Measurements from ENCODE around the gene SPP2.
A peak's percentile ranks its signal among the peaks of the same experiment; 100 is the strongest.

The SPP2 gene

GRCh38 chr2:234050455-234051135, at the start of gene SPP2:
SPP2 (plus strand) TSS chr2:234050702; CDS start chr2:234050787, 85 bp downstream.
- ATAC-seq (replicated peaks) (no peak), DNase-seq (no peak)
- H3K4me1 Mint-ChIP-seq = no peaks in the 10 kb centered on the region
- H3K27ac Mint-ChIP-seq = no peak within 1 kb of the TSS
- no peaks in the 10 kb centered on the region for H3K9me3 Mint-ChIP-seq
- peaks cover 46 to 53% of the 10 kb centered on the region in 2 donors for H3K27me3 Mint-ChIP-seq
- H3K36me3 Mint-ChIP-seq = no peaks in the 10 kb centered on the region
- no peak within 1 kb of the TSS for H3K4me3 Mint-ChIP-seq

- no peak overlapping the region for H3K27ac Mint-ChIP-seq
- H3K9me3 Mint-ChIP-seq = no peaks in the 10 kb centered on the region
- no peak overlapping the region for H3K4me3 Mint-ChIP-seq
- DNase-seq (no peak), ATAC-seq (replicated peaks) (no peak)
- peaks cover 40 to 53% of the 10 kb centered on the region in 2 donors for H3K27me3 Mint-ChIP-seq
- H3K36me3 Mint-ChIP-seq = no peaks in the 10 kb centered on the region
- peaks cover 2 to 10% of the 10 kb centered on the region in 2 donors for H3K4me1 Mint-ChIP-seq
These were observed 48.9 kb upstream of the SPP2 start for GRCh38 chr2:234001380-234002160.

GRCh38 chr2:234002281-234002680, 48.2 kb upstream of the SPP2 start:
- Mint-ChIP-seq H3K4me1 (peaks cover 2 to 8% of the 10 kb centered on the region in 2 donors), H3K9me3 (no peaks in the 10 kb centered on the region)
- DNase-seq = no peak

DNA sequence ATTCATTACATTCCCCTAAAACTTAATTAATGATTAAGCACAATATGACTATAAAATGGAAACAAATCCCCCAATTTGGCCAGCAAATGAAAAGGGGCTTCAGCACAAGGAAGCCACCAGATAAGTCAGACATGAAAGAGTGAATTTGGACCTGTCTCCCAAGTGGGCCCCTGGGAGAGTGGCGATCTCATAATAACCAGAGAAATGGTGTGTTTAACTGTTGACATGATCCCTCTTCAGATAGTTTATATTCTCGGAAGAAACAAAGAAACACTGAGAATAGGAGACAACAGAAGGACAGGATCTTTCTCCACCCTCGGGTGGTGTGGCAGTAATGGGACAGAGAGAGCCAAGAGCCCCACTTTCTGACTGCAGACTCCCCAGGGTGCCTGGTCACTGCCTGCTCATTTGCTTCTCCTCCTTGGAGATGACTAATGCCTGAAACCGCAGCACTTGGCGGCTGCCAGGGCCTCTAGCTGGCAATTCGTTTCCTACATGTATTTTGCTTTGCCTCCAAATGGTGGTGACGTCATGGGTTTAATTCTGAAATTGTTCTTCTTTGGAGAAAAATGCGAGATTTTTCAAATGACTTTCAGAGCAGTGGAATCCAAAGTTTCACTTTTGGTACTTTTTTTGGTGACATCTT, 46.4 kb upstream of the SPP2 start:
- Mint-ChIP-seq H3K4me3 (no peak overlapping the region), H3K4me1 (peaks cover 2 to 8% of the 10 kb centered on the region in 2 donors), H3K27me3 (peaks cover 38 to 57% of the 10 kb centered on the region in 2 donors), H3K36me3 (no peaks in the 10 kb centered on the region), H3K27ac (no peak overlapping the region), H3K9me3 (no peaks in the 10 kb centered on the region)
- peak in 1 of 2 donors; percentile 51 for ATAC-seq (replicated peaks)
- no peak for DNase-seq

More at GRCh38 chr2:234002281-234002680, 48.2 kb upstream of the SPP2 start:
- ATAC-seq (replicated peaks) = no peak
- H3K36me3 Mint-ChIP-seq = no peaks in the 10 kb centered on the region
- H3K4me3 Mint-ChIP-seq = no peak overlapping the region
- peaks cover 38 to 48% of the 10 kb centered on the region in 2 donors for H3K27me3 Mint-ChIP-seq
- H3K27ac Mint-ChIP-seq = no peak overlapping the region

DNA sequence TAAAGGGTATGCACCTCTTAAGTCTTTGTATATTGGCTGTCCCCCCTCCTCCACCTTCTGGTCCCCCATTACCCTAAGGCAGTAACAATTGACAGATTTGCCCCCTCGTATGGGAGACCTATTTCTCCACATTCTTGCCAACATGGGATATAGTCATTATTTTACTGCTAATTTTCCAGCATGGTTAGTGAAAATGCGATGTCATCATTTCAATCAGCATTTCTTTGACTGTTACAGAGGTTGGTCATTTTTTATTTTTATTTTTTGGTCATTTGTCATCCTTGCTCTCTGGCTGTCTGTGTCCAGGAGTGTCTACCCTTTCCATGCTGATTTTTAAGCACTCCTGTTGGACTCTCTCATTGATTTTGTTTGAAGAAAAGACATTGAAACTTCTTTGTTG, 45.4 kb upstream of the SPP2 start:
- H3K4me3 Mint-ChIP-seq = no peak overlapping the region
- no peaks in the 10 kb centered on the region for H3K36me3 Mint-ChIP-seq
- no peak for ATAC-seq (replicated peaks)
- DNase-seq = no peak
- no peaks in the 10 kb centered on the region for H3K9me3 Mint-ChIP-seq
- peaks cover 2 to 8% of the 10 kb centered on the region in 2 donors for H3K4me1 Mint-ChIP-seq
- peaks cover 46 to 67% of the 10 kb centered on the region in 2 donors for H3K27me3 Mint-ChIP-seq
- no peak overlapping the region for H3K27ac Mint-ChIP-seq

GRCh38 chr2:234006501-234006900, 44.0 kb upstream of the SPP2 start:
- Mint-ChIP-seq H3K4me1 (peaks cover 0 to 3% of the 10 kb centered on the region in 2 donors), H3K36me3 (no peaks in the 10 kb centered on the region), H3K4me3 (no peak overlapping the region)

GRCh38 chr2:234014427-234014826, 36.1 kb upstream of the SPP2 start:
- Mint-ChIP-seq H3K9me3 (no peaks in the 10 kb centered on the region), H3K4me1 (no peaks in the 10 kb centered on the region), H3K27ac (no peak overlapping the region), H3K4me3 (no peak overlapping the region), H3K36me3 (no peaks in the 10 kb centered on the region), H3K27me3 (peaks cover 33 to 53% of the 10 kb centered on the region in 2 donors)
- DNase-seq (no peak), ATAC-seq (replicated peaks) (no peak)

More at GRCh38 chr2:234006501-234006900, 44.0 kb upstream of the SPP2 start:
- no peak for DNase-seq
- Mint-ChIP-seq H3K27ac (no peak overlapping the region), H3K27me3 (peaks cover 50 to 70% of the 10 kb centered on the region in 2 donors), H3K9me3 (no peaks in the 10 kb centered on the region)
- no peak for ATAC-seq (replicated peaks)

DNA sequence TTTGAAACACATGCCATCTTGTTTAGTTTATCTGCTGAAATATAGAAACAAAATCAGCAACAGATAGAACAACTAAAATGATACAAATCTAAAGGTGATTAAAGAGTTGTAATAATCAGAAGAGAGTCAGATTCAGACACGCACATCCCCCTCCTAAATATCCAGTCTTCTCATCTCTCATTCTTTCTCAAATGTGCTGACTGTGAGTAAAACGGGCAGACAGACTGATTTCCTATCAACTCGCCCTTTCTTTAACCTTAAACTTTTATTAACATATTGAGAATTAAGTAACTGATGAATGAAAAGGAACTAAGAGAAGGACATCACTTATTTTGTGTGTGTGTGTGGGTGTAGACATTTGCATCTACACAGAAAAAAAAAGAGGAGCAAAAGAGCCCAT, 34.6 kb upstream of the SPP2 start:
- Mint-ChIP-seq H3K4me3 (no peak overlapping the region), H3K27ac (no peak overlapping the region), H3K27me3 (peaks cover 27 to 49% of the 10 kb centered on the region in 2 donors), H3K4me1 (no peaks in the 10 kb centered on the region), H3K9me3 (no peaks in the 10 kb centered on the region), H3K36me3 (no peaks in the 10 kb centered on the region)
- DNase-seq (no peak), ATAC-seq (replicated peaks) (no peak)

- peaks cover 0 to 4% of the 10 kb centered on the region in 2 donors for H3K9me3 Mint-ChIP-seq
- no peak overlapping the region for H3K27ac Mint-ChIP-seq
- H3K27me3 Mint-ChIP-seq = peaks cover 27 to 40% of the 10 kb centered on the region in 2 donors
- ATAC-seq (replicated peaks) = no peak
- H3K4me3 Mint-ChIP-seq = no peak overlapping the region
- peaks cover 0 to 5% of the 10 kb centered on the region in 2 donors for H3K36me3 Mint-ChIP-seq
- no peak for DNase-seq
- H3K4me1 Mint-ChIP-seq = peaks cover 0 to under 1% of the 10 kb centered on the region in 2 donors
These were observed 30.6 kb upstream of the SPP2 start for GRCh38 chr2:234019896-234020295.

DNA sequence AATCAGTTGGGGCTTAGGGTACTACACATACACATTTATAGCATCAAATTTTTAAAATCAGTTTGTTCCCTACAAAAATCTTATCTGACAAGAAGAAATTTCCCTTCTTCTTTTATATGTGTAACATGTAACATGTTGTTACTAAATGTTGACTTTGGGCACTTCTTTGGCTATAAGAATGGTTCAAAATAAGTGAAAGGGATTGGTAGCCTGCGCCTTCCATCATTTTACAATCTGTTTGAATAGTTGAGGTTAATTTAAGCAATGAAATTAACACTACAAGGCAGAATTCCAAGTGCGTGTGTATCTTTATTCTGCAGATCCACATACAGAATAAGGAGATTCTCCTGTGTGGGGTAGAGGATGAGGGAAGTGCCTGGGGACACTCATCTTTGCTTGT, 30.2 kb upstream of the SPP2 start:
- Mint-ChIP-seq H3K4me3 (no peak overlapping the region), H3K27me3 (peaks cover 24 to 38% of the 10 kb centered on the region in 2 donors), H3K27ac (no peak overlapping the region), H3K9me3 (peaks cover 0 to 4% of the 10 kb centered on the region in 2 donors), H3K36me3 (peaks cover 0 to 5% of the 10 kb centered on the region in 2 donors), H3K4me1 (peaks cover 0 to 5% of the 10 kb centered on the region in 2 donors)
- ATAC-seq (replicated peaks) (no peak), DNase-seq (no peak)

- Mint-ChIP-seq H3K27me3 (peaks cover 22 to 27% of the 10 kb centered on the region in 2 donors), H3K36me3 (peaks cover 0 to 5% of the 10 kb centered on the region in 2 donors), H3K27ac (peak overlapping the region; percentile 31), H3K4me1 (peaks cover 6 to 19% of the 10 kb centered on the region in 2 donors), H3K9me3 (peaks cover 0 to 4% of the 10 kb centered on the region in 2 donors), H3K4me3 (no peak overlapping the region)
- ATAC-seq (replicated peaks) (no peak), DNase-seq (no peak)
These were observed 28.1 kb upstream of the SPP2 start for GRCh38 chr2:234022424-234022823.

DNA sequence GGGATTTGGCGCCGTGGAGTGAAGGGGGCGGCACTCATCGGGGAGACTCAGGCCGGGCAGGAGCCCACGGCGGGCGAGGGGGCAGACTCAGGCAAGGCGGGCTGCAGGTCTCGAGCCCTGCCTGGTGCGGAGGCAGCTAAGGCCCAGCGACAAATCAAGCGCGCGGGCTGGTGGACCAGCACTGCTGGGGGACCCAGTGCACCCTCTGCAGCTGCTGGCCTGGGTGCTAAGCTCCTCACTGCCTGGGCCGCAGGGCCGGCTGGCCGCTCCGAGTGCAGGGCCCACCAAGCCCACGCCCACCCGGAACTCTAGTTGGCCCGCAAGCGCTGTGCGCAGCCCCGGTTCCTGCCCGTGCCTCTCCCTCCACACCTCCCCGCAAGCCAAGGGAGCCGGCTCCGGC, 26.2 kb upstream of the SPP2 start:
- H3K4me1 Mint-ChIP-seq = peaks cover 6 to 19% of the 10 kb centered on the region in 2 donors
- no peak overlapping the region for H3K27ac Mint-ChIP-seq
- no peak overlapping the region for H3K4me3 Mint-ChIP-seq
- H3K27me3 Mint-ChIP-seq = peaks cover 30 to 38% of the 10 kb centered on the region in 2 donors
- no peak for ATAC-seq (replicated peaks)
- DNase-seq = no peak
- H3K36me3 Mint-ChIP-seq = peaks cover 0 to 5% of the 10 kb centered on the region in 2 donors
- peaks cover 0 to 4% of the 10 kb centered on the region in 2 donors for H3K9me3 Mint-ChIP-seq

DNA sequence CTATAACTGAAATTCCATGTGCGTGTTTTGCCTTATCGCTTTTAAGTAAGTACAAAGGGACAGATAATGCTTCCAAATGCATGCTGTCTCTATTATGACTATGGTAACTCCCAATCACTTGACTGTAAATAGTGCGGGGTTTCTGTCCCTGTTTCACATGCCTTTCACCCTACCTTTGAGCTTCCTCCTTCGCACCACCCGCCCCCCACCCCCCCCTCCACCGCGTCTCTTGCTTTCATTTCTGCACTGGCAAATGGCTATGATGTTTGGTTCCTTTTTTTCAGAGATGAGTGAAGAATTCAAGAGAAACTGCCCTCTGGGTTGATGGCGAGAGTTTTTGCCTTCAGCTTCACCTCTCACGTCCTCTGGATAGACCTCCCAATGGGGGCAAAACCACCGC, 25.0 kb upstream of the SPP2 start:
- ATAC-seq (replicated peaks) (peak; percentile 95 to 97), DNase-seq (no peak)
- peaks cover 0 to 4% of the 10 kb centered on the region in 2 donors for H3K9me3 Mint-ChIP-seq
- peaks cover 6 to 19% of the 10 kb centered on the region in 2 donors for H3K4me1 Mint-ChIP-seq
- H3K27me3 Mint-ChIP-seq = peaks cover 31 to 40% of the 10 kb centered on the region in 2 donors
- peak overlapping the region; percentile 60 to 76 for H3K4me3 Mint-ChIP-seq
- no peak overlapping the region for H3K27ac Mint-ChIP-seq
- peaks cover 0 to 5% of the 10 kb centered on the region in 2 donors for H3K36me3 Mint-ChIP-seq

DNA sequence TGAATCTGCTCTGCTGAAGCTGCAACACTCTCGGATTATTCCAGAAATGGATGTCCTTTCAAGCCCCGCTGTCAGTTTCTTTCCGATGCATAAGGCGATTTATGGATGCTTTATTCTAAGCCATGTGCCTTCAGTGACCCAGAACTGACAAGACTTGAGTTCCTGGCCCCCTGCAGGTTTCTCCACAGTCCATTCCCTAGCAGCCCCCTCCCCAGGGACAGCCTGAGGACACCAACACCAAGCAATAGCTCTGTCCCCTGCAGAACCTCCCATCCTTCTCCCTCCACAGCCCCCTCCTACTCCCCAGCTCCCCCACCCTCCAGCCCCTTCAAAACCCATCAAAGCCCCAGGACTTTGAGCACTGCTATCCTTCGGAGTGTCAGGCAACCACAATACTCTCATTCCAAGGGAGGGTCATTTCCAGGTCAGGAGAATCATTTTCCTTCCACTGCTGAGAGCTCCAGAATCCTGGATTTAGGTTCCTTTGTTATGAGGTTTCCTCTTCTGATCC, 24.6 kb upstream of the SPP2 start:
- Mint-ChIP-seq H3K36me3 (peaks cover 0 to 5% of the 10 kb centered on the region in 2 donors), H3K27me3 (peaks cover 32 to 40% of the 10 kb centered on the region in 2 donors), H3K27ac (peak overlapping the region; percentile 48), H3K4me1 (peaks cover 6 to 19% of the 10 kb centered on the region in 2 donors), H3K4me3 (peak overlapping the region; percentile 60 to 76), H3K9me3 (peaks cover 0 to 4% of the 10 kb centered on the region in 2 donors)
- DNase-seq (no peak), ATAC-seq (replicated peaks) (peak in 1 of 2 donors; percentile 10)

Measured in stimulated activated naive B cell treated with anti-CD40 and anti-IgM and Interleukin-4, amounts not matched to agents 10 μg/mL and 1 μg/mL and 100 μg/mL, for 72 hours (primary cell).